A549 (cell line): ENCODE results near the gene ZNF33B. TPM values are rescaled to one million over a fixed set of nuclear protein-coding genes. Genes with fewer than 3 reads are reported as not detected.

ENCODE experiments used
- ATAC-seq, 2 experiments: fragments of 200-7000 bp in 1 of 2; fragments of >200 bp in 1 of 2; cut with Nextera tagmentation in 1 of 2; cut with Tn5 transposase in 1 of 2; 3 replicates each; pipeline versions ENCODE4 v1.8.0 to v1.9.1; 2018 to 2020; ENCODE audit warnings: mild to moderate bottlenecking in 1 of 2, moderate library complexity in 1 of 2
- CTCF ChIA-PET: fragments of 300-600 bp; sonication (Branson Sonifier 250); formaldehyde crosslinking; extraction: SDS; loops from one replicate; lab custom pipeline; 2021; ENCODE audit warnings: antibody characterized with exemption, inconsistent platforms; lab: Yijun Ruan, JAX
- POLR2A ChIA-PET: fragments of 350-600 bp; formaldehyde crosslinking; extraction: SDS; loops from one replicate; lab custom pipeline; 2021; ENCODE audit warnings: antibody characterized with exemption, inconsistent platforms; lab: Yijun Ruan, JAX
- DNase-seq, 2 experiments: peaks; one replicate each; pipeline versions ENCODE4 v3.0.0 to v3.0.0-alpha.2; 2011 to 2016; ENCODE audit warnings: low read depth in 1 of 2, low spot score in 1 of 2
- FAIRE-seq: peaks from 2 replicates; lab custom pipeline; 2011; peaks lifted over from hg19 to GRCh38; lab: Jason Lieb, UNC
- H3K27ac ChIP-seq, 2 experiments: fragments of >200 bp; sonication (Bioruptor Twin); formaldehyde crosslinking; 3 replicates each; pipeline ENCODE4 v1.5.1; 2016 to 2017
- H3K4me1 ChIP-seq: fragments of >200 bp; sonication (Bioruptor Twin); formaldehyde crosslinking; 3 replicates; pipeline ENCODE4 v1.6.1; 2016
- H3K4me2 ChIP-seq: fragments of >200 bp; sonication (Bioruptor Twin); formaldehyde crosslinking; 3 replicates; pipeline ENCODE4 v1.6.1; 2016
- H3K4me3 ChIP-seq: fragments of >200 bp; sonication (Bioruptor Twin); formaldehyde crosslinking; 3 replicates; pipeline ENCODE4 v1.5.1; 2016
- H3K9me3 ChIP-seq: fragments of >200 bp; sonication (Bioruptor Twin); formaldehyde crosslinking; 3 replicates; pipeline ENCODE4 v1.6.1; 2016
- BCL3 ChIP-seq: fragments of >200 bp; sonication (Bioruptor Twin); formaldehyde crosslinking; IDR thresholded peaks from 3 replicates; pipeline ENCODE4 v1.6.1; 2016
- CBX2 ChIP-seq: fragments of 200-600 bp; sonication (generic); IDR thresholded peaks from 2 replicates; pipeline ENCODE4 v1.6.1; 2016; ENCODE audit warnings: low read depth, mild to moderate bottlenecking, borderline replicate concordance
- CEBPB ChIP-seq, 2 experiments: fragments of >200 bp in 1 of 2; sonication (Bioruptor Twin) in 1 of 2; formaldehyde crosslinking in 1 of 2; IDR thresholded peaks; 2 replicates each; pipeline ENCODE4 v1.6.1; 2012 to 2016
- EHF ChIP-seq: fragments of 250-450 bp; sonication (Bioruptor Pico); IDR thresholded peaks from 2 replicates; pipeline ENCODE4 v1.5.0; 2020; ENCODE audit warnings: mild to moderate bottlenecking
- EHMT2 ChIP-seq: fragments of 200-600 bp; sonication (generic); IDR thresholded peaks from 2 replicates; pipeline ENCODE4 v1.6.1; 2016; ENCODE audit warnings: antibody characterized with exemption, low read depth, mild to moderate bottlenecking, moderate library complexity
- EP300 ChIP-seq, 2 experiments: fragments of >200 bp; sonication (Bioruptor Twin); formaldehyde crosslinking; IDR thresholded peaks; 2 replicates in 1 of 2; 3 replicates in 1 of 2; pipeline ENCODE4 v1.6.1; 2016 to 2017
- FOSB ChIP-seq: fragments of 250-450 bp; sonication (Bioruptor Pico); IDR thresholded peaks from 2 replicates; pipeline ENCODE4 v1.5.0; 2020; ENCODE audit warnings: mild to moderate bottlenecking, moderate library complexity
- FOSL2 ChIP-seq, 2 experiments: fragments of 450-650 bp in 1 of 2; fragments of >200 bp in 1 of 2; sonication (Bioruptor Twin) in 1 of 2; formaldehyde crosslinking; IDR thresholded peaks; 2 replicates each; pipeline versions ENCODE4 v1.5.0 to v1.6.1; 2016 to 2020; ENCODE audit warnings: mild to moderate bottlenecking in 1 of 2, moderate library complexity in 1 of 2
- GATA3 ChIP-seq: IDR thresholded peaks from 2 replicates; pipeline ENCODE4 v1.6.1; 2012; ENCODE audit warnings: borderline replicate concordance
- HEYL ChIP-seq: fragments of 250-450 bp; sonication (Bioruptor Pico); IDR thresholded peaks from 2 replicates; pipeline ENCODE4 v1.8.0; 2021; ENCODE audit warnings: mild to moderate bottlenecking, moderate library complexity
- HOXB5 ChIP-seq: fragments of 250-450 bp; sonication (Bioruptor Pico); IDR thresholded peaks from 2 replicates; pipeline ENCODE4 v1.5.0; 2020; ENCODE audit warnings: mild to moderate bottlenecking, moderate library complexity
- JUNB ChIP-seq: fragments of >200 bp; sonication (Bioruptor Twin); formaldehyde crosslinking; IDR thresholded peaks from 2 replicates; pipeline ENCODE4 v1.6.1; 2016
- MAX ChIP-seq: IDR thresholded peaks from 2 replicates; pipeline ENCODE4 v1.6.1; 2012
- NFE2L2 ChIP-seq: fragments of 150-350 bp; conservative IDR thresholded peaks from 2 replicates; pipeline ENCODE4 v1.6.1; 2014; ENCODE audit warnings: low read length
- NR3C1 ChIP-seq: fragments of >200 bp; sonication (Bioruptor Twin); formaldehyde crosslinking; IDR thresholded peaks from 3 replicates; pipeline ENCODE4 v1.6.1; 2017
- PHF8 ChIP-seq: fragments of 200-600 bp; sonication (generic); IDR thresholded peaks from 2 replicates; pipeline ENCODE4 v1.6.1; 2016; ENCODE audit warnings: low read depth, mild to moderate bottlenecking, antibody characterized with exemption, moderate library complexity, borderline replicate concordance
- POLR2AphosphoS2 ChIP-seq: conservative IDR thresholded peaks from 2 replicates; pipeline ENCODE4 v1.6.1; 2012; ENCODE audit warnings: low read length, improper control_type of control experiment, inconsistent platforms
- RAD21 ChIP-seq, 2 experiments: fragments of >200 bp in 1 of 2; sonication (Bioruptor Twin) in 1 of 2; formaldehyde crosslinking in 1 of 2; IDR thresholded peaks in 1 of 2; conservative IDR thresholded peaks in 1 of 2; 2 replicates in 1 of 2; 3 replicates in 1 of 2; pipeline ENCODE4 v1.6.1; 2012 to 2018; ENCODE audit warnings: inconsistent platforms in 1 of 2
- RFX5 ChIP-seq: fragments of 450-650 bp; IDR thresholded peaks from 2 replicates; pipeline ENCODE4 v1.7.1; 2014; ENCODE audit warnings: antibody characterized with exemption, mild to moderate bottlenecking, moderate library complexity
- SMC3 ChIP-seq: fragments of >200 bp; sonication (Bioruptor Twin); formaldehyde crosslinking; IDR thresholded peaks from 3 replicates; pipeline ENCODE4 v1.6.1; 2018; ENCODE audit warnings: inconsistent platforms
- SREBF2 ChIP-seq: fragments of 450-650 bp; IDR thresholded peaks from 2 replicates; pipeline ENCODE4 v1.6.1; 2014; ENCODE audit warnings: mild to moderate bottlenecking, moderate library complexity
- TP53 ChIP-seq: fragments of 250-450 bp; sonication (Bioruptor Pico); IDR thresholded peaks from 2 replicates; pipeline ENCODE4 v1.5.0; 2021; ENCODE audit warnings: mild to moderate bottlenecking, moderate library complexity
- ZC3H11A ChIP-seq: fragments of 450-650 bp; IDR thresholded peaks from 2 replicates; pipeline ENCODE4 v1.6.1; 2014; ENCODE audit warnings: antibody characterized with exemption, mild to moderate bottlenecking
- ZFP36 ChIP-seq: fragments of 450-650 bp; IDR thresholded peaks from 2 replicates; pipeline ENCODE4 v1.6.1; 2014; ENCODE audit warnings: borderline replicate concordance; ENCODE audit not compliant: partially characterized antibody
- ZSCAN20 ChIP-seq: fragments of 250-450 bp; sonication (Bioruptor Pico); IDR thresholded peaks from 2 replicates; pipeline ENCODE4 v1.8.0; 2022; ENCODE audit warnings: mild to moderate bottlenecking, moderate library complexity
- WGBS: methylation state at CpG from one replicate; pipeline ENCODE4 v1.1.6; 2017; ENCODE audit errors: missing lambda C conversion rate; 5-methylcytosine and 5-hydroxymethylcytosine counted together
- polyA plus RNA-seq, 4 experiments: library from polyadenylated mRNA; depleted of rRNA in 3 of 4; stranded (reverse); fragments of >200 nt; fragmentation: RNase III in 1 of 4; extraction: RNeasy Plus Mini Kit Qiagen cat#74134 plus additional on column Dnase treatment in 1 of 4; gene quantifications; 2 replicates in 3 of 4; 3 replicates in 1 of 4; pipeline ENCODE4 v1.2.3, GENCODE V29; 2011 to 2017
- TF ChIP-seq, protein P1 (sequence below): fragments of 250-450 bp; sonication (Bioruptor Pico); IDR thresholded peaks from 2 replicates; pipeline ENCODE4 v1.5.0; 2021; ENCODE audit warnings: mild to moderate bottlenecking, moderate library complexity, borderline replicate concordance
- TF ChIP-seq, protein P2 (sequence below): IDR thresholded peaks from 2 replicates; pipeline ENCODE4 v1.6.1; 2012; ENCODE audit warnings: low read depth, borderline replicate concordance
- TF ChIP-seq, protein P3 (sequence below): fragments of >200 bp; sonication (Bioruptor Twin); formaldehyde crosslinking; IDR thresholded peaks from 3 replicates; pipeline ENCODE4 v1.5.1; 2016

ZNF33B gene
- polyA plus RNA-seq, 2 of the 4 experiments (the other 2 are of a cell fraction), result 10.7 to 12.4 TPM

GRCh38 chr10:42615419-42615818 is 23.0 kb downstream of the ZNF33B start:
- no peak overlapping the region for H3K27ac ChIP-seq
- ChIA-PET CTCF (no interaction called here), POLR2A (no interaction called here)
- DNase-seq, result no peak
- no peak for FAIRE-seq
- WGBS, result 90% methylated on average over 3 of the region's 3 CpGs
- TF ChIP-seq EP300 (IDR thresholded peaks at IDR 0.05) (no peak), SREBF2 (no peak), BCL3 (no peak), ZSCAN20 (CRISPR knock-in tag) (no peak), POLR2AphosphoS2 (no peak), HOXB5 (no peak), MAX (no peak), FOSL2 (IDR thresholded peaks at IDR 0.05) (no peak), FOSL2 (CRISPR knock-in tag; IDR thresholded peaks at IDR 0.05) (no peak), FOSB (CRISPR knock-in tag) (no peak), CEBPB (IDR thresholded peaks at IDR 0.05) (no peak), ZFP36 (no peak), PHF8 (no peak), NFE2L2 (no peak), EHMT2 (no peak), EHF (no peak), ZC3H11A (no peak)
- TF ChIP-seq, protein P1, sequence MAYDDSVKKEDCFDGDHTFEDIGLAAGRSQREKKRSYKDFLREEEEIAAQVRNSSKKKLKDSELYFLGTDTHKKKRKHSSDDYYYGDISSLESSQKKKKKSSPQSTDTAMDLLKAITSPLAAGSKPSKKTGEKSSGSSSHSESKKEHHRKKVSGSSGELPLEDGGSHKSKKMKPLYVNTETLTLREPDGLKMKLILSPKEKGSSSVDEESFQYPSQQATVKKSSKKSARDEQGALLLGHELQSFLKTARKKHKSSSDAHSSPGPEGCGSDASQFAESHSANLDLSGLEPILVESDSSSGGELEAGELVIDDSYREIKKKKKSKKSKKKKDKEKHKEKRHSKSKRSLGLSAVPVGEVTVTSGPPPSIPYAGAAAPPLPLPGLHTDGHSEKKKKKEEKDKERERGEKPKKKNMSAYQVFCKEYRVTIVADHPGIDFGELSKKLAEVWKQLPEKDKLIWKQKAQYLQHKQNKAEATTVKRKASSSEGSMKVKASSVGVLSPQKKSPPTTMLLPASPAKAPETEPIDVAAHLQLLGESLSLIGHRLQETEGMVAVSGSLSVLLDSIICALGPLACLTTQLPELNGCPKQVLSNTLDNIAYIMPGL (CRISPR knock-in tag), result no peak
- peaks cover 8% of the 10 kb centered on the region; the same call in 2 of the 3 replicates for H3K9me3 ChIP-seq
- no peaks in the 10 kb centered on the region for H3K4me1 ChIP-seq
- H3K4me2 ChIP-seq, result no peak overlapping the region
- H3K4me3 ChIP-seq, result no peak overlapping the region
- ATAC-seq, result no peak

- FAIRE-seq (no peak), DNase-seq (no peak), ATAC-seq (no peak)
- no peak overlapping the region for H3K4me2 ChIP-seq
- ChIA-PET CTCF (no interaction called here), POLR2A (no interaction called here)
- H3K4me3 ChIP-seq, result no peak overlapping the region
- no peak overlapping the region for H3K27ac ChIP-seq
- H3K4me1 ChIP-seq, result no peaks in the 10 kb centered on the region
- 54% methylated on average over 1 of the region's 1 CpG for WGBS
- TF ChIP-seq RFX5 (no peak), SMC3 (no peak), ZC3H11A (no peak), SREBF2 (no peak), JUNB (no peak), CBX2 (no peak), CEBPB (IDR thresholded peaks at IDR 0.05) (no peak), RAD21 (conservative IDR thresholded peaks at IDR 0.05 in 1 of 2, IDR thresholded peaks at IDR 0.05 in 1 of 2) (no peak), ZSCAN20 (CRISPR knock-in tag) (no peak), NR3C1 (no peak), TP53 (CRISPR knock-in tag) (no peak), GATA3 (no peak), HEYL (CRISPR knock-in tag) (no peak), PHF8 (no peak)
- TF ChIP-seq, protein P2, sequence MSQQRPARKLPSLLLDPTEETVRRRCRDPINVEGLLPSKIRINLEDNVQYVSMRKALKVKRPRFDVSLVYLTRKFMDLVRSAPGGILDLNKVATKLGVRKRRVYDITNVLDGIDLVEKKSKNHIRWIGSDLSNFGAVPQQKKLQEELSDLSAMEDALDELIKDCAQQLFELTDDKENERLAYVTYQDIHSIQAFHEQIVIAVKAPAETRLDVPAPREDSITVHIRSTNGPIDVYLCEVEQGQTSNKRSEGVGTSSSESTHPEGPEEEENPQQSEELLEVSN, result no peak
- TF ChIP-seq, protein P3, sequence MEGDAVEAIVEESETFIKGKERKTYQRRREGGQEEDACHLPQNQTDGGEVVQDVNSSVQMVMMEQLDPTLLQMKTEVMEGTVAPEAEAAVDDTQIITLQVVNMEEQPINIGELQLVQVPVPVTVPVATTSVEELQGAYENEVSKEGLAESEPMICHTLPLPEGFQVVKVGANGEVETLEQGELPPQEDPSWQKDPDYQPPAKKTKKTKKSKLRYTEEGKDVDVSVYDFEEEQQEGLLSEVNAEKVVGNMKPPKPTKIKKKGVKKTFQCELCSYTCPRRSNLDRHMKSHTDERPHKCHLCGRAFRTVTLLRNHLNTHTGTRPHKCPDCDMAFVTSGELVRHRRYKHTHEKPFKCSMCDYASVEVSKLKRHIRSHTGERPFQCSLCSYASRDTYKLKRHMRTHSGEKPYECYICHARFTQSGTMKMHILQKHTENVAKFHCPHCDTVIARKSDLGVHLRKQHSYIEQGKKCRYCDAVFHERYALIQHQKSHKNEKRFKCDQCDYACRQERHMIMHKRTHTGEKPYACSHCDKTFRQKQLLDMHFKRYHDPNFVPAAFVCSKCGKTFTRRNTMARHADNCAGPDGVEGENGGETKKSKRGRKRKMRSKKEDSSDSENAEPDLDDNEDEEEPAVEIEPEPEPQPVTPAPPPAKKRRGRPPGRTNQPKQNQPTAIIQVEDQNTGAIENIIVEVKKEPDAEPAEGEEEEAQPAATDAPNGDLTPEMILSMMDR, result no peak
- H3K9me3 ChIP-seq, result peaks cover 28% of the 10 kb centered on the region
Measured at GRCh38 chr10:42609872-42610271, 28.5 kb downstream of the ZNF33B start.
